Activated CD4-positive, alpha-beta memory T cell treated with anti-CD3 and anti-CD28 coated beads for 36 hours (primary cell): ENCODE measurements around the gene PTCH1. TPM values are rescaled to one million over a fixed set of nuclear protein-coding genes. Genes with fewer than 3 reads are reported as not detected.

ENCODE experiments used
- CTCF ChIA-PET: fragments of 350-600 bp; sonication (Branson Sonifier 250); formaldehyde crosslinking; loops from one replicate; lab custom pipeline; 2021; ENCODE audit warnings: antibody characterized with exemption, inconsistent platforms; lab: Charles Lee
- POLR2A ChIA-PET: fragments of 350-600 bp; sonication (Branson Sonifier 250); formaldehyde crosslinking; loops from one replicate; lab custom pipeline; 2021; ENCODE audit warnings: antibody characterized with exemption; lab: Charles Lee
- DNase-seq: peaks from one replicate; pipeline ENCODE4 v3.0.0-alpha.2; 2020
- H3K27ac Mint-ChIP-seq: one replicate; pipeline ENCODE4 v1.8.0; 2021; ENCODE audit warnings: mixed read lengths
- H3K27me3 Mint-ChIP-seq: one replicate; pipeline ENCODE4 v1.8.0; 2021; ENCODE audit warnings: mixed read lengths
- H3K36me3 Mint-ChIP-seq: one replicate; pipeline ENCODE4 v1.8.0; 2021; ENCODE audit warnings: mixed read lengths
- H3K4me1 Mint-ChIP-seq: one replicate; pipeline ENCODE4 v1.8.0; 2021; ENCODE audit warnings: low read depth, mixed read lengths
- H3K4me3 Mint-ChIP-seq: one replicate; pipeline ENCODE4 v1.8.0; 2021; ENCODE audit warnings: mild to moderate bottlenecking, mixed read lengths
- H3K9me3 Mint-ChIP-seq: one replicate; pipeline ENCODE4 v1.8.0; 2021; ENCODE audit warnings: mixed read lengths
- intact Hi-C: fragments of 100-400 bp; cut with micrococcal nuclease; formaldehyde crosslinking; loops from one replicate; pipeline ENCODE4 v1.15.1; 2023
- total RNA-seq, 2 experiments: library from RNA; stranded (reverse); gene quantifications; one replicate each; pipeline ENCODE4 v1.2.3, GENCODE V29; 2021

Gene PTCH1
- total RNA-seq: 1 to 10 TPM; 3.9 to 6.3 TPM

- intact Hi-C loops: loop anchor here (10.0 kb wide), 1 partner anchor 202 kb away; the partner anchor contains the start of gene FANCC
- peaks cover 20% of the 10 kb centered on the region for H3K4me1 Mint-ChIP-seq
- peak within 1 kb of the TSS; percentile 14 for H3K27ac Mint-ChIP-seq
- H3K4me3 Mint-ChIP-seq: peak within 1 kb of the TSS; percentile 91
- CTCF ChIA-PET: interaction anchor here (0.7 kb wide), 1 partner anchor 173 kb away, joined by 3 read pairs; no protein-coding TSS in a partner anchor
- POLR2A ChIA-PET: interaction anchor here (0.6 to 0.8 kb wide), 2 partner anchors 91 to 223 kb away, joined by 3 read pairs; no protein-coding TSS in a partner anchor
- DNase-seq: peak; percentile 44
- H3K9me3 Mint-ChIP-seq: peaks cover 10% of the 10 kb centered on the region
- peaks cover 21% of the 10 kb centered on the region for H3K27me3 Mint-ChIP-seq
- H3K36me3 Mint-ChIP-seq: peaks cover 2% of the 10 kb centered on the region
Observed at GRCh38 chr9:95516734-95517558, at the start of gene PTCH1. PTCH1 (minus strand) TSS chr9:95516971.

DNA sequence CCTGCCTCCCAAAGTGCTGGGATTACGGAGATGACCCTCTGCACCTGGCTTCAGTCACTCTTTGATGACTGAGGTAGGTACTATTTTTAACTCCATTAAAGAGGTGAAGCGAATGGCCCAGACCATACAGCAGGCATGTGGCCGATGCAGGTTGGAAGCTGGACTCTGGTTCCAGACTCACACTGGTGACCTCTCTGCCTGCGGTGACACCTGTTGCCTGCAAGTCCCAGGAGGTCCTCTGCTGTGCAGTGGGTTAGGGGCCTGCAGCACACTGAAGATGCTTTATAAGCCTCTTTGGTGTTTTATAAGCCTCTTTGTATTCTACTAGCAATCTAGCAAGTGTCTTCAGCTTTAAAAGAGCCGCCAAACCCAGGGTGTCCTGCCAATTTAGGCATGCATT, 49.2 kb upstream of the PTCH1 start:
- no peak overlapping the region for H3K27ac Mint-ChIP-seq
- no peaks in the 10 kb centered on the region for H3K36me3 Mint-ChIP-seq
- DNase-seq: no peak
- POLR2A ChIA-PET: no interaction called here
- H3K27me3 Mint-ChIP-seq: peaks cover 26% of the 10 kb centered on the region
- CTCF ChIA-PET: no interaction called here
- H3K9me3 Mint-ChIP-seq: no peaks in the 10 kb centered on the region
- no peak overlapping the region for H3K4me3 Mint-ChIP-seq
- intact Hi-C loops: no loop called here
- H3K4me1 Mint-ChIP-seq: peaks cover 6% of the 10 kb centered on the region

- Mint-ChIP-seq H3K36me3 (no peaks in the 10 kb centered on the region), H3K9me3 (no peaks in the 10 kb centered on the region), H3K27ac (no peak overlapping the region), H3K4me3 (no peak overlapping the region), H3K4me1 (no peaks in the 10 kb centered on the region), H3K27me3 (peaks cover 16% of the 10 kb centered on the region)
- POLR2A ChIA-PET: no interaction called here
- DNase-seq: no peak
- CTCF ChIA-PET: no interaction called here
- intact Hi-C loops: no loop called here
Observed at GRCh38 chr9:95561913-95562312, 45.1 kb upstream of the PTCH1 start.

DNA sequence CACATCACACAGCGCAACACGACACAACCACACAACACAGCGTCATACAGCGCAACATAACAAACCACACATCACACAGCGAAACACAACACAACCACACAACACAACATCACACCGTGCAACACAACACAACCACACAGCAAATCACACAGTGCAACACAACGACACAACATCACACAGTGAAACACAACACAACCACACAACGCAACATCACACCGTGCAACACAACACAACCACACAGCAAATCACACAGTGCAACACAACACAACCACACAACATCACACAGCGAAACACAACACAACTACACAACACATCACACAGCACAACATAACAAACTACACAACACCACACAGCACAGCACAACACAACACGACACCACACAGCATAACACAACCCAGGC, 40.4 kb upstream of the PTCH1 start:
- Mint-ChIP-seq H3K27me3 (peaks cover 18% of the 10 kb centered on the region), H3K9me3 (no peaks in the 10 kb centered on the region), H3K27ac (no peak overlapping the region), H3K4me1 (no peaks in the 10 kb centered on the region), H3K36me3 (no peaks in the 10 kb centered on the region), H3K4me3 (no peak overlapping the region)
- ChIA-PET CTCF (no interaction called here), POLR2A (no interaction called here)
- intact Hi-C loops: no loop called here
- DNase-seq: no peak

- H3K9me3 Mint-ChIP-seq: no peaks in the 10 kb centered on the region
- no peaks in the 10 kb centered on the region for H3K36me3 Mint-ChIP-seq
- peaks cover 22% of the 10 kb centered on the region for H3K27me3 Mint-ChIP-seq
- intact Hi-C loops: no loop called here
- ChIA-PET POLR2A (no interaction called here), CTCF (no interaction called here)
- no peak overlapping the region for H3K27ac Mint-ChIP-seq
- no peak for DNase-seq
- H3K4me3 Mint-ChIP-seq: no peak overlapping the region
- no peaks in the 10 kb centered on the region for H3K4me1 Mint-ChIP-seq
Observed at GRCh38 chr9:95556521-95556920, 39.8 kb upstream of the PTCH1 start.

- H3K27me3 Mint-ChIP-seq: peaks cover 24% of the 10 kb centered on the region
- intact Hi-C loops: no loop called here
- no peak overlapping the region for H3K27ac Mint-ChIP-seq
- H3K36me3 Mint-ChIP-seq: no peaks in the 10 kb centered on the region
- no peaks in the 10 kb centered on the region for H3K9me3 Mint-ChIP-seq
- DNase-seq: peak; percentile 33
- POLR2A ChIA-PET: no interaction called here
- H3K4me1 Mint-ChIP-seq: no peaks in the 10 kb centered on the region
- no peak overlapping the region for H3K4me3 Mint-ChIP-seq
- CTCF ChIA-PET: no interaction called here
Observed at GRCh38 chr9:95552814-95553546, 36.2 kb upstream of the PTCH1 start.

DNA sequence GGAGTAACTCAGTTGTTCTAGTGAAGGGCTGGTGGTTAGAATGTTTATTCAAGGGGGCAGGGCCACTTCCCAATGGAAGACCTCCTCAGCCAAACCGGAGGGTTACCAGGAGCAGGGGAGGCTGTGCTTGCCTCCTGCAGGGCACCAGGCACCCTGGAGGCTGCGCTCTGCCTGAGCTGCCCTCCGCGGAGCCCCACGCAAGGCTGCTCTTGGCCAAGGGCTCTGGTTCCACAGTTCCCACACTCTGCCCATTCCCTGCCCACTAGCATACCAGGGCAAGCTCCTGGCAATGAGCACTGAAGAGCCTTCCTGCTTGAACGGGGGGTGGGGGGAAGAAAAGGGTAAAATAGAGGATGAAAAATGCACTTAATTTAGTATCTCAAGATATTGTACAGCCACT, 35.5 kb upstream of the PTCH1 start:
- Mint-ChIP-seq H3K4me1 (no peaks in the 10 kb centered on the region), H3K36me3 (no peaks in the 10 kb centered on the region), H3K27me3 (peaks cover 23% of the 10 kb centered on the region), H3K9me3 (no peaks in the 10 kb centered on the region), H3K27ac (no peak overlapping the region), H3K4me3 (no peak overlapping the region)
- intact Hi-C loops: no loop called here
- ChIA-PET CTCF (no interaction called here), POLR2A (no interaction called here)
- no peak for DNase-seq

DNA sequence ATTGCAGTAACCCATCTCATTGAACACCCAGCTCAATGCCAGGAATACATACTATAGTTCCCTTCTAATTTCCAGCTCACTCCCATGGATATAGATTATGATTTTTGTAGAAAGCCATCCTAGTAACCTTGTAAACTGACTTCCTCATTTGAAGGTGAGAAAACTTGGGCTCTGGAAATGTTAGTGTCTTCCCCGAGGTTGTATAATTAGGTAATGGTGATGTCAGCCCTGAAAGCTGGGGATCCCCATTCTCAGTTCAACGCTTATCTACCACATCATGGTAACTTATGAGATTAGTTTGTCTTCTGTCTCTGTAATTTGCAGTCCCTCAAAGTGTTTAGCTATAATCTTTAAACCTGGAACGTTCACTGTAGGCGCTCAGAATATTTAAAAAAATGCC, 34.6 kb upstream of the PTCH1 start:
- CTCF ChIA-PET: interaction anchor here (1.1 kb wide), 1 partner anchor 10 kb away, joined by 3 read pairs; no protein-coding TSS in a partner anchor
- intact Hi-C loops: no loop called here
- Mint-ChIP-seq H3K36me3 (no peaks in the 10 kb centered on the region), H3K4me3 (no peak overlapping the region), H3K4me1 (no peaks in the 10 kb centered on the region), H3K9me3 (no peaks in the 10 kb centered on the region), H3K27ac (no peak overlapping the region), H3K27me3 (peaks cover 19% of the 10 kb centered on the region)
- POLR2A ChIA-PET: no interaction called here
- DNase-seq: no peak

- Mint-ChIP-seq H3K27ac (no peak overlapping the region), H3K4me3 (no peak overlapping the region), H3K36me3 (no peaks in the 10 kb centered on the region), H3K9me3 (no peaks in the 10 kb centered on the region), H3K27me3 (peaks cover 12% of the 10 kb centered on the region), H3K4me1 (no peaks in the 10 kb centered on the region)
- ChIA-PET CTCF (no interaction called here), POLR2A (no interaction called here)
- no peak for DNase-seq
- intact Hi-C loops: no loop called here
Observed at GRCh38 chr9:95545831-95546567, 29.2 kb upstream of the PTCH1 start.

GRCh38 chr9:95533996-95534680, 17.4 kb upstream of the PTCH1 start:
- Mint-ChIP-seq H3K27ac (no peak overlapping the region), H3K4me3 (no peak overlapping the region), H3K27me3 (peaks cover 9% of the 10 kb centered on the region), H3K9me3 (no peaks in the 10 kb centered on the region), H3K36me3 (no peaks in the 10 kb centered on the region), H3K4me1 (no peaks in the 10 kb centered on the region)
- POLR2A ChIA-PET: no interaction called here
- CTCF ChIA-PET: no interaction called here
- intact Hi-C loops: no loop called here
- DNase-seq: no peak

DNA sequence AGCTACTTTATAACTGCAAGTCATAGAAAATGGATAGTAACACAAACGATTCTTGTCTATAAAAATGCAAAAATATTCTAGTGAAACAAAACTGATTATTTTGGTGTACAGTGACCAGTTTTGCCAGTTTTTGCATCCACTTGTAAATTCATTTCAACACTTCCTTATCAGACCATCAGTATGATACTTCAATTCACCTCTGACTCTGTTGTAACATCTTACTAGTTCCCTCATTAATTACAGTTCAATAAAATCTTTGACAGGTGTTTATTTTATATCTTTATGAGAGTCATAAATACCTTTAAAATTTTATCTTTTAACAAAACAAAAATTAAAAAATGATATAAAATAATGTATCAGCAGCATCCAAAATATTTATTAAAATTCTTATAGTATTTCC, 13.1 kb upstream of the PTCH1 start:
- H3K27me3 Mint-ChIP-seq: peaks cover 22% of the 10 kb centered on the region
- CTCF ChIA-PET: no interaction called here
- intact Hi-C loops: no loop called here

More for the DNA sequence above, 13.1 kb upstream of the PTCH1 start:
- Mint-ChIP-seq H3K9me3 (no peaks in the 10 kb centered on the region), H3K27ac (no peak overlapping the region), H3K4me3 (no peak overlapping the region), H3K36me3 (no peaks in the 10 kb centered on the region), H3K4me1 (no peaks in the 10 kb centered on the region)
- DNase-seq: no peak
- POLR2A ChIA-PET: no interaction called here
